GM21528 (cell line): ENCODE data around the gene CDX4.
"Not testable (repeated sequence)": the region's sequence is repeated elsewhere in the genome, so short reads cannot be mapped to it uniquely, and the experiment has no call there.

Experiments
- ATAC-seq: cut with Tn5 transposase; IDR thresholded peaks from one replicate; pipeline ENCODE4 v1.9.1; 2021; ENCODE audit warnings: mild to moderate bottlenecking, moderate library complexity; ENCODE audit not compliant: unreplicated experiment, low FRiP score

The CDX4 gene, protein sequence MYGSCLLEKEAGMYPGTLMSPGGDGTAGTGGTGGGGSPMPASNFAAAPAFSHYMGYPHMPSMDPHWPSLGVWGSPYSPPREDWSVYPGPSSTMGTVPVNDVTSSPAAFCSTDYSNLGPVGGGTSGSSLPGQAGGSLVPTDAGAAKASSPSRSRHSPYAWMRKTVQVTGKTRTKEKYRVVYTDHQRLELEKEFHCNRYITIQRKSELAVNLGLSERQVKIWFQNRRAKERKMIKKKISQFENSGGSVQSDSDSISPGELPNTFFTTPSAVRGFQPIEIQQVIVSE

DNA sequence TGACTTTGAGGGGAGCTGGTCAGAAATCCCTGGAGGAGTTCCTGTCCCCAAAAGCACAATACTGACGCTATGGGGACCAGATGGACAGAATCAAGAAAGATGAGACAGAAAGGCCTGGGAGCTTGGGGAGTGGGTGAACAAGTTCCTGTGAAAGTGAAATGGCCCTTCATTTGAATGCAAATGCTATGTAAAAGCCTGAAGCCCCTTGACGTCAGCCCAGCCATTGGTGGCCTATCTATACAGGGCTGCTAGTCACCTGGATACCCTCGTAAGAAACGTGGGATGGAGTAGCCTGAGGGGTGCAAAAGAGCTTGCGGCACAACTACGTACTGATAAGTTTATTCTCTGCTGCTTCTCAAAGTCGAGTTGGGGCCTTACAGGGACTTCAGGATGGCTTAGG lies at the start of gene CDX4:
CDX4 (plus strand) TSS at position 223 of the 400 bp plus-strand sequence. CDS start 201 bp downstream, outside the sequence.
- no peak for ATAC-seq

DNA sequence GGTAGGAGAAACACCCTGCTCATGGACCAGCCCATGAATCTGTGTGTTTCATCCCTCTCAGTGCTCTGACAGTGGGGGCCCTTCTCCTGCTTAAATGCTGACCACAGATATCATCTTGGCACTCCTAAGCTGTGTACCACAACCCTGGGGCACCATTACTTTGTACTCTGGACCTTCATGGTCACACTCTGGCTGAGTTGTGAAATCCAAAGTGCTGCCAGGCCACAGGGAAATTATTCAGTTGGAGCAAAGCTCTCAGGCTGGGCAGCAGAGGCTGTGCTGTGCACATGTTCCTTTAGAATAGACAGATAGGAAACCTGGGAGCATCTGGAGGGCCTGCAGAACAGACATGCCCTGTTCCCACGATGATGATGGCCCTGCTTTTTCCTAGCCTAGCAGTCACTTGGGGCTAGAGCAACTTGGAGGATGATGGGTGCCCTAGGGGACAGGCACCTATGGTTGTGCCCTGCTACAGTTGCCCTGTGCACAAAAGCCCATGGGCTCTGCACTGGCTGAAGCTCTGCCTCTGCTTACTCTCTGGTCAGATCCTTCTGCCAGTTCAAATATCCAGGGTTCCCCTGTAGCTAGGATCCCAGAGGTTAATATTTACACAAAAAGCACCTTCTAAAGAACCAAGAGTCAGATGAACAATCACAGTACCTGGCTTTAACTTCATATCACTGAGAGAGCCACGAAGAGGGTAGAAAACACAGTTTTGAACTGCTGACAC lies 48.5 kb upstream of the CDX4 start:
- ATAC-seq, result no peak

GRCh38 chrX:73400136-73400748 lies 46.6 kb upstream of the CDX4 start:
- ATAC-seq, result no peak

GRCh38 chrX:73401591-73402266 lies 45.1 kb upstream of the CDX4 start:
- ATAC-seq, result no peak

- ATAC-seq, result no peak
Measured at GRCh38 chrX:73412930-73413329, 33.9 kb upstream of the CDX4 start.

DNA sequence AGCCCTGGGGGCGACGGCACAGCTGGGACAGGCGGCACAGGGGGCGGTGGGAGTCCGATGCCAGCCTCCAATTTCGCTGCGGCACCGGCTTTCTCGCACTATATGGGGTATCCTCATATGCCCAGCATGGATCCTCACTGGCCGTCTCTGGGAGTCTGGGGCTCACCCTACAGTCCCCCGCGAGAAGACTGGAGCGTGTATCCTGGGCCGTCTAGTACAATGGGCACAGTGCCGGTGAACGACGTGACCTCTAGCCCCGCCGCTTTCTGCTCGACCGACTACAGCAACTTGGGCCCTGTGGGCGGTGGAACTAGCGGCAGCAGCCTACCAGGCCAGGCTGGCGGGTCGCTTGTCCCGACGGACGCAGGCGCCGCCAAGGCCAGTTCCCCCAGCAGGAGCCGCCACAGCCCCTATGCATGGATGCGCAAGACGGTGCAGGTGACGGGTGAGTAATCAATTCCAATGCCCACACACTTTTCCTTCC lies 500 bp downstream of the CDX4 start:
- ATAC-seq, result no peak

- ATAC-seq, result no peak
Measured at GRCh38 chrX:73448379-73448778, 1.5 kb downstream of the CDX4 start.

GRCh38 chrX:73455171-73455570 lies 8.3 kb downstream of the CDX4 start:
- no peak for ATAC-seq

- no peak for ATAC-seq
Measured at GRCh38 chrX:73457306-73457705, 10.5 kb downstream of the CDX4 start.

- no peak for ATAC-seq
Measured at GRCh38 chrX:73468376-73468775, 21.5 kb downstream of the CDX4 start.

DNA sequence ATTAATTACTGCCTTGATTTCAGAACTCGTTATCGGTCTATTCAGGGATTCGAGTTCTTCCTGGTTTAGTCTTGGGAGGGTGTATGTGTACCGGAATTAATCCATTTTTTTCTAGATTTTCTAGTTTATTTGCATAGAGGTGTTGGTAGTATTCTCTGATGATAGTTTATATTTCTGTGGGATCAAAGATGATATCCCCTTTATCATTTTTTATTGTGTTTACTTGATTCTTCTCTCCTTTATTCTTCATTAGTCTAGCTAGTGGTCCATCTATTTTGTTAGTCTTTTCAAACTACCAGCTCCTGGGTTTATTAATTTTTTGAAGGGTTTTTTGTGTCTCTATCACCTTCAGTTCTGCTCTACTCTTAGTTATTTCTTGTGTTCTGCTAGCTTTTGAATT lies 32.1 kb downstream of the CDX4 start:
- no peak for ATAC-seq

GRCh38 chrX:73481521-73481920 lies 34.7 kb downstream of the CDX4 start:
- no peak for ATAC-seq

GRCh38 chrX:73490661-73491060 lies 43.8 kb downstream of the CDX4 start:
- no peak for ATAC-seq

DNA sequence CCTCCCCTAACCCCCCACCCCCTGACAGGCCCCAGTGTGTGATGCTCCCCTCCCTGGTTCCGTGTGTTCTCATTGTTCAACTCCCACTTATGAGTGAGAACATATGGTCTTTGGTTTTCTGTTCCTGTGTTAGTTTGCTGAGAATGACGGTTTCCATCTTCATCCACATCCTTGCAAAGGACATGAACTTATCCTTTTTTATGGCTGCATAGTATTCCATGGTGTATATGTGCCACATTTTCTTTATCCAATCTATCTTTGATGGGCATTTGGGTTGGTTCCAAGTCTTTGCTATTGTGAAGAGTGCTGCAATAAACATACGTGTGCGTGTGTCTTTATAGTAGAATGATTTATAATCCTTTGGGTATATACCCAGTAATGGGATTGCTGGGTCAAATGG lies 45.3 kb downstream of the CDX4 start:
- not testable (repeated sequence) for ATAC-seq
